Muscle of back (tissue), 11 donors: ENCODE data around the gene SLC4A8. TPM values are rescaled to one million over a fixed set of nuclear protein-coding genes. Genes with fewer than 3 reads are reported as not detected.

Experiments
- DNase-seq, 3 donors: peaks; one replicate each; pipeline versions ENCODE4 v3.0.0 to v3.0.0-alpha.2; 2013
- polyA plus RNA-seq, 10 donors: library from polyadenylated mRNA; unstranded; fragments of 120-200 nt; gene quantifications; one replicate each; pipeline ENCODE4 v1.2.1, GENCODE V29; 2013; ENCODE audit not compliant: insufficient read length in 10 of 10

The SLC4A8 gene
- polyA plus RNA-seq, 10 donors = 0.58 to 2.5 (median 1.1) TPM

- no peak for DNase-seq
These were observed 98.1 kb downstream of the SLC4A8 start for GRCh38 chr12:51522696-51523095.

DNA sequence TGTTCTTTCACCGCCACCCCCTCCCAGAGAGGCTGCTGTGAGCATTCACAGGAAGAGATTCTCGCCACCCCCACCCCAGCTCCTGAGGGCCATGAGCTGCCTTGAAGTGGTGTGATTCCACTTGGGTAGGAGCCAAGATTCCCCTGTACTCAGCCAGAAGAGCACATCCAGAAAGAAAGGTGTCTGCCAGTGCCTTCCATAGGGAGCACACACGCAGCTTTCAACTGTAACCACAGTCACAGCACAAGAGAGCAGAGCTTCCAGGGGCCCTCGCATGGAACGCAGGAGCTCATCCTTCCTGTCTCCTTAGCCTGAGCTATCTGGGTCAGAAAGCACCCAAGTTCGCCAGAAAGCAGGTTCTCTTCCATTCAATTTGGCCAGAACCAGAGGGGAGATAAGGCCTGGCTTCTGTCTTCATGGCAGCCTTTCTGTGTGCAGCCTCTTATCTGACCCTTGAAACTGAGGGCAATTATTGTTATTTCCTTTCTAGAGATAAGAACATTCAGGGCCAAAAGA lies 99.8 kb downstream of the SLC4A8 start:
- peak in 1 of 3 donors; percentile 59 for DNase-seq

- DNase-seq = no peak
These were observed 100.9 kb downstream of the SLC4A8 start for GRCh38 chr12:51525518-51525917.

GRCh38 chr12:51527966-51528365 lies 103.3 kb downstream of the SLC4A8 start:
- no peak for DNase-seq

DNA sequence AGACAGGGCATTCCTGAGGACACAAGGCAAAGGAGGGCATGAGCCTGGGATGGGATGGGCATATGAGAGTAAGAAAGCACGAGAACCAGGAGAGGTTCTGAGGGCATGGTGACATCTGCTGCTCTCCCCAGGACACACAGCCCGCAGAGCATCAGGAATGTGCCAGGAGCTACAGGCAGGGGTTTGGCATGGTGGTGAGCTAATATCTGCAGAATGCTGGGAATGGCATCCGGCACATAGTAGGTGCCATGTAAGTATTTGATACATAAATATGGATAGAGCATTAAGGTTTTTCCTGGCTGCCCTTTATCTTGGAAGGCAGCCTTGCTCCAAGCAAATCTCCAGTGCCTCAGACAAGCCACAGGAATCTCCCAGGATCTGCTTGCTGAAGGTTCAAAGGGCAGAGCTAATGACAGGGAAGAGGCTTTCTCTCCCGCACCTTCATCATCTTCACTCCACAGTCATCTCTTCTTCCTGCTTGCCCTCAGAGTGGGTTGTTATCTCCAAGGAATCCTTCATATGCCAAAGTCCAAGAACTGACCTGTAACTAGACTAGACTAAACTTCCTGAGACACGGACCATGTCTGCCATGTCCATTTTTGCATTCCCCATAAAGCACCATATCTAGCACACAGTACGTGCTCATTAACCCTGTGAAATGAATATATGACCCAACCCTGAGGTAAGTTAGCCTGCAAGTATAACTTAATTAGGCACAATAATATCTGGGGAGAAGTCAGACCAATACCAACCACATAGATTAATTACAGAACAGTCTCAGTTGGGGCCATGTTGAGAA lies 104.4 kb downstream of the SLC4A8 start:
- DNase-seq = no peak

DNA sequence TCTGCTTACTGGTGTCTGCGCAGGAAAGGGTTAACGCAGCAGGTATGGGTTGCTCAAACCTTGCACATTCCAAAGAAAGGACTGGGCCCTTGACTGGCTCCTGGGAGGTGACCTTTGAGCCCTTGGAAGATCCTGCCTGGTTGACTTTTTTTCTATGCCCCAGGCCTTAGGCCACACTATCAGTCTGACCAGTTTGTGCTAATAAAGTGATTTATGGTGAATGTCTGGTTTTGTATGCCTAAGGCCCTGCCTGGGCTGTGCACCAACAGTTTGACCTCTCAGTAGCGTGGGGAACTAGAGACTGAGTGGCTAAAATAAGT lies 105.0 kb downstream of the SLC4A8 start:
- DNase-seq = no peak

DNA sequence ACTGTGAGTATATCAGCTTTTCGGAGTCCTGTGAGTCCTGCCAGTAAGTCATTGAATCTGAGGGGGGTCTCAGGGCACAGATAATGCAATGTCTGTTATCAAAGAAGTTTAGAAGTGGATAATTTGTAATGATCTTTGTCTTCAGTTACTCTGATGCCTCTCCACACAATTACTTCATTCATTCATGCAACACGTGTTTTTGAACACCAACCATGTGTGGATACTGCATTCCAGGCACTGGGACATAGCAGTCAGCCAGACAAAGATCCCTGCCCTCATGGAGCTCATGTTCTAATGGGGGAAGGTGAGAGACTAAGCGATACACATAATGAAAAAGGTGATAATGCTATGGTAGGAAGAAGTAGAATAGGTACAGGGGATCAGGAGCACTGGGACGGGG lies 105.6 kb downstream of the SLC4A8 start:
- no peak for DNase-seq

DNA sequence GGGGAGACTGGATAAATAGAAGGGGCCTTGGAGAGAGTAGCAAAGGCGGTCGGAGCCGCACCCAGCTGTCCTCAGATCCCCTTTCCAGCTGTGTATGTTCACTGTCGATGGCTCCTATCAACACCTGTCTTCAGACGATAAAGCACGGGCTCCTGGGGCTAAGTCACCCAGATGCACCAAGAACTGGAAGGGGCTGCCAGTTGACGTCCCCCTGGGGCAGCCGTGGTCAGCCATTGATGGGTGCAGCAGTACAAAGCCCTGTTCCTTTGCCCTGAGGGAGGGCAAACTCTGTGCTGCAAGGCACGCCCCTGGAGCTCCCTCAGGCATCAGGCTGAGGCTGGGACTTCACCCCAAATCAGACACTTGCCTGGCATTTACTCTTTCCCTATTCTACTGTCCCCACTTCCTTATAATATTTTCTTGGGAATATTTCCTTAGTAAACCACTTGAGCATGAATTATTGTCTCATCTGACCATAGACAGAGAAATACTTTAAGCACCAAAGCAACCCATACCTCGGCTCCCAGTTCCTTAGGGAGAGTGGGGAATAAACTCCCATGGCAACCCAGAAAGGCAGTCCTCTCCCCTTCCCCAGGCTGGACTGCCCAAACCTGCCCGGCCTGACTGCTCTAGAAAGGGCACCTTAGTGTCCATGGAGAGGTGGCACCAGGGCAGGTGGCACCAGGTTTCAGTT lies 106.8 kb downstream of the SLC4A8 start:
- DNase-seq = no peak

DNA sequence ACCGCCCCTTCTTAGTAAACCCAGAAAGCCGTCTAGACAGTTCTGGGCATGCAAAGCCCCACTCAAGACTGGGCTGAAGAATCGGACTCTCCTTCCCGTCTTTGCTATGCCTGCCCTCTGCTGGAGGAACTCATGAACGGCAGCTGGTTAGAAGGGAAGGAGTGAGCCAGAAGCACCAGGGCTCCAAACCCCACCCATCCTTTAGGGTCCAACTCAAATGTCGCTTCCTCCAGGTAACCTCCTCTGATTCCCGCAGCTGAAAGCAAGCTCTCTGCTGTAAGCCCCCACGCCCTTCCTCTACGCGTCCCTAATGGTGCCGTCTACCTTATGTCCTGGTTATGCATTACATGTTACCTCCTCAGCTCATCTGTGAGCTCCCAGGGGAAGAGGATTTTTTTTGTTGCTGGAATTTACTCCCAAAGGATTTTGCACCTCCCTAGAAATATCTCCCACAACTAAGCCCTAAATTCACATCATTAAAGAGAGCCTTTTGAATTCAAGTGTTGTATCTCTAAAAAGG lies 107.4 kb downstream of the SLC4A8 start:
- peak; percentile 68 to 87 (median 83) for DNase-seq

DNA sequence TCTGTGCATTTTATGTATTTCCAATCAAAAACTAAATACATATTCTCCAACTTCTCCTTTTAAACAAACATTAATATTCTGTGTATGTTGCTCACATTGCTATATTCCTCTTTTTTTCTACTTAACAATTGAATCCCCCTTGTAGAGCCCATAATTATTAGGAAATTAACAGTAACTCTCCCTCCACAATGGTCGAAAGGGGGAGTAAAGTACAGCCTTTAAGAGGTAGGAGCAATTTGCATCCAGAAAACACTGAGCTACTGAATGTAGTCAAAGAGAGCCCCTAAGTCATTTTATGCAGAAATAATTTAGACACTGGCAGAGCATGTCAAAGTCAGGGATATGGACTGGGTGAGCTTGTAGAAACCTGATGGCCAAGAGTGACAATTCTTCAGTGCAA lies 109.2 kb downstream of the SLC4A8 start:
- peak in 1 of 3 donors; percentile 26 for DNase-seq

DNA sequence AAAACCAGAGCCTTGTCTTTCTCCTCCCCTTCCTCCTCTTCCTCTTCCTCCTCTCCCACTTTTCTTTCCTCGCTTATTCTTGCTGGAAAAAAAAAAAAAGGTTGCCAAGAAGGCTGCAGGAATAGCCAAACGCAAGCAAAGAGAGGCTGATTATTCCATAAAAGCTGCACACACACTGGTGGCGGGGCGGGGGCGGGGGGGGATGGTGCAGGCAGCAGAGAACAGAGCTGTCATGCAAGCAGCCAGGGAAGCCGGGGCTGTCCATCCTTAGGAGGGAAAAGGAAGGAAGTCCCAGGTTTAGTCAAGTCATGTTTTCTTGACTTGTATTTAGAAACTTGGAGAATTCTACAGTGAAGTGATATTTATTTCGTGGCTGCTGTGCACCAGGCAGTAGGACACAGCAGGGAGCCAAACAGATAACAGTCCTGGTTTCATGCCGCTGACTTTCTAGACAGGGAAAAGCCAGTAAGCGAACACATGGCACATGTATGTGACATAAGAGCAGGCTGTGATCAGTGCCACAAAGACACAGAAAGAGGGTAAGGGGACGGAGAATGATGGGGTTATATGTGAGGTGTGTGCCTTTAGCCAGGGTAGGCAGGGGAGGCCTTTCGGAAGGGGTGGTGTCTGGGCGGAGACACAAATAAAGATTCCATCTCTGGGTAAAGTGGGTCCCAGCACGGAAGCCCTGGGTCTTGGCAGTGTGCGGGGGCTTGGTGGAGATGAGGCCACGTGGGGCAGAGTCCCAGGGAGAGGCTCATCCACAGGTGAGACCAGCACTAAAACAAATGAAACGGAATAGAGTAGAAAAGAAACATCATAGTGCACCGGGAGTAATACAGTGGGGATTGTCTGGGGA lies 109.8 kb downstream of the SLC4A8 start:
- DNase-seq = no peak

DNA sequence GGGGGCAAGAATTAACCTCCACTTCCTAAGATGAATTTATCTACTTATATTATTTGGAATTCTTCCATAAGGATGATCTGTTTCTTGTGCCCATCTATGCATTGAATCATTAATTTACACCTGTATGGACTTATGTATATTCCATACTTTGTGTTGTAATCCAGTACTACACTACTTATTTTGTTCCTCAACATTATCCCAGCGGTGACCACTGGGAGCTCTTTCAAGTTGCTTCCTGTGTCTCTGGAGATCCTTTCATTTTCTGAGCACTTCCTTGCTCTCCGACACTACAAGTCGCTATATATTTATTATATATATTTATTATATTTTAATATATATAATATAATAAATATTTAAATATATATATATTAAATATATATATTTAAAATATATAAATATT lies 111.5 kb downstream of the SLC4A8 start:
- DNase-seq = no peak

GRCh38 chr12:51538149-51538548 lies 113.5 kb downstream of the SLC4A8 start:
- no peak for DNase-seq

GRCh38 chr12:51538599-51538998 lies 114.0 kb downstream of the SLC4A8 start:
- no peak for DNase-seq

DNA sequence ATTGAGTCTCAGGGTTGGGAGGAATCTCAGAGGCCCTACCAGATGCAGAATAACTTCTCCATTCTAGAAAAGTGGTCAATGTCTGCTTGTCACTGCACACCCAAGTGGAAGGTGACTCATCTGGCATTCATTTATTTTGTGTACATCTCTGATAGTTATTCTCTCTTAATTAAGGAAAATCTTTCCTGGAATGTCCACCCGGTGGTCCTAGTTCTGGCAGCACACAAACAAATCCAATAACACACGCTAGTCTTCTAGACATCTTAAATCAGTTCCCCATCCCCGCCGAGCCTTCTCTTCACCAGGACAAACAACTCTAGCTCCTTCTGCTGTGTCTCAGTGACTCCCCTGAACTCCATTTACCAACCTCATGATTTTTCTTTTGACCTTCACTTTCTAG lies 116.4 kb downstream of the SLC4A8 start:
- no peak for DNase-seq

- no peak for DNase-seq
These were observed 121.5 kb downstream of the SLC4A8 start for GRCh38 chr12:51546097-51546496.

DNA sequence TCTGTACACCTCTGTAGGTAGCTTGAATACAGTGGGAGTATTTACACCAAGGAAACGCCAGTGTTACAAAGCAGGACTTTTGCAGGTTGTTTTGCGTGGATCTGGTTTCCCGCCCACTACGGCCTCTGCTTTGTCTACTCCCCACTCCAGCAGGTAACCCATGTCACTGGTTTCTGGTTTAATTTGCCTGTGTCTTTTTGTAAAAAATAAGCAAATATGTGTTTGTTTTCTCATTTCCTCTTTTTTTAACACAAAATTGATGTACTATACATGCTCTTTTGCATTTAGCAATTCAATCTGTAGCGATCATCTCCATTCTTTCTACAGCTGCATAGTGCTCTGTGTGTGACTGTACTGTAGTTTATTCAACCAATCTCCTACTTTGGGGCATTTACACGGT lies 123.0 kb downstream of the SLC4A8 start:
- no peak for DNase-seq

GRCh38 chr12:51548241-51548640 lies 123.6 kb downstream of the SLC4A8 start:
- DNase-seq = no peak

DNA sequence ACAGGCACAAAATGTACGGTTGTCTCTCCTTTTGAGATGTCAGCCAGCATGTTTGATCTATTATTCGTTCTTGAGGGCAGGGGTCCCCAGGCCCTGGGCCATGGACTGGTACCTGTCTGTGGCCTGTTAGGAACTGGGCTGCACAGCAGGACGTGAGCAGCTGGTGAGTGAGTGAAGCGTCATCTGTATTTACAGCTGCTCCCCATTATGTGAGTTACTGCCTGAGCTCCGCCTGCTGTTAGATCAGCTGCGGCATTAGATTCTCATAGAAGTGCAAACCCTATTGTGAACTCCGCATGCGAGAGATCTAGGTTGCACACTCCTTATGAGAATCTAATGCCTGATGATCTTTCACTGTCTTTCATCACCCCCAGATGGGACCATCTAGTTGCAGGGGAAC lies 125.0 kb downstream of the SLC4A8 start:
- no peak for DNase-seq
